GM19240 (cell line): Measurements from ENCODE around the gene EMSY.
"Not testable (repeated sequence)": the region's sequence is repeated elsewhere in the genome, so short reads cannot be mapped to it uniquely, and the experiment has no call there.

Experiments used
- DNase-seq: peaks from one replicate; pipeline ENCODE4 v3.0.0; 2011; ENCODE audit warnings: low spot score; ENCODE audit not compliant: insufficient read length

EMSY gene

DNA sequence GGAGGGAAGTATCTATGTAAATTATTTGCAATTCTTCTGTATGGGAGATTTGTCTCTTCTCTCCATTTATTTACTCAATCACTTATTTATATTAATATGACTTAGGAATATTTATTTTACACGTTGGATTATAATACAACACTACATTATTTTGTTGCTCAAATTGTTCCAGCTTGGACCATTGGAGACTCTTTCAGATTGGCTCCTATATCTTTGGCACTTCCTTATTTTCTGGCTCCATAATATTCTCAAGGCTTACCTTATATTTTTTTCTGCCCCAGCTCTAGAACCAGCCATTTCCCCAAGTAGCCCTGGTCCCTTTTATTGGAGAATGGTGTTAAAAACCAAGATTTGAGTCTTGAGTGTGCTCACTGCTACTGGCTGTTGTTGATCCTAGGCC, 123.8 kb downstream of the EMSY start:
- DNase-seq, result no peak

DNA sequence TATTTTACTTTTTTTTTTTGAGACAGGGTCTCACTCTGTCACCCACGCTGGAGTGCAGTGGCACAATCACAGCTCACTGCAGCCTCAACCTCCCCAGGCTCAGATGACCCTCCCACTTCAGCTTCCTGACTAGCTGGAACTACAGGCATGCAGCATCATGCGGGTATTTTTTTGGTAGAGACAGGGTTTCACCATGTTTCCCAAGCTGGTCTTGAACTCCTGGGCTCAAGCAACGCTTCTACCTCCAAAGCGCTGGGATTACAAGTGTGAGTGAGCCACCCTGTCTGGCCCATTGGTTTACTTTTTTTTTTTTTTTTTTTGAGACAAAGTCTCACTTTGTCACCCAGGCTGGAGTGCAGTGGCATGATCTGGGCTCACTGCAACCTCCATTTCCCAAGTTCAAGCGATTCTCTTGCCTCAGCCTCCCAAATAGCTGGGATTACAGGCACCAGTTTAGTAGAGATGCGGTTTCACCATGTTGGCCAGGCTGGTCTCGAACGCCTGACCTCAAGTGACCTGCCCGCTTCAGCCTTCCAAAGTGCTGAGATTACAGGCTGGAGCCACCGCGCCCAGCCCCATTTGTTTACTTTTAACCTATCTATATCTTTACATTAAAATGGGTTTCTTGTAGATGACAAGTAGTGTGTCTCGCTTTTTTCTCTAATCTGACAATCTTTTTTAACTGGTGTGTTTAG, 127.5 kb downstream of the EMSY start:
- DNase-seq, result not testable (repeated sequence)

DNA sequence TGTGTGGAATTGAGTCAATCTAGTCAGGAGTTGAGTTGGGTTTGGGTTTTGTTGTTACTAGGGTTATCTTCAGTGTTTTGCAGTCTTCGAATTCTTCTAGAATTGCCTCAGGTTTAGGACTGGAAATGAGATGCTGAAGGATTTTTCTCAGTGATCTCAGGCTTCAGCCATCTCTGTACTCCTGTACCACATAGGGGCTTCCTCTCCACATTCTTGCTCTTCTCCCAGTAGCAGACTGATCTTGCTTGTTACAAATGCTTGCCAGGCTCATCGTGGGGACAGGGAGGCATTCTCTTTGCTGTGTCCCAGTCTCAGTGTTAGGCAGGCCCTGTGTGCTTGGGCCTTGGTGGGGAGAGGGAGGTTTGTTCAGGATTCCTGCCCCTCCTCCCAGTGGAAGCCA, 129.6 kb downstream of the EMSY start:
- DNase-seq, result no peak

DNA sequence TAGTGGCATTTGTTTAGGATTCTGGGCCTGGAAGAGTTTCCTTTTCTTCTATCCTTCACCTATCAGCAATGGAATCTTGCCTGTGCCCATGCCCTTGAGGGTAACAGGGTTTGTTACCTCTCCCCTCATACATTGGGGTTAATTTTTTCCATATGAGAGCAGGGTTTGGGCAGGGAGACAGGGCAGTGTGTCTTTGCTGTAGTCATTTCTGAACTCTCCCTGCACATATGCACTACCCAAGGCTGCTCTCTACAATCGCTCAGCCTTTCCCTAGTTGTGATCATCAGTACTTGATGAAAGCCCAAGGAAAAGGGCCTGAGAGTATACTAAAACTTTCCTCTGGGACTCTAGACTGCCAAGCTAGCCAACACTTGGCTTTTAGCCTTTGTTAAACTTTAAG, 130.1 kb downstream of the EMSY start:
- no peak for DNase-seq

DNA sequence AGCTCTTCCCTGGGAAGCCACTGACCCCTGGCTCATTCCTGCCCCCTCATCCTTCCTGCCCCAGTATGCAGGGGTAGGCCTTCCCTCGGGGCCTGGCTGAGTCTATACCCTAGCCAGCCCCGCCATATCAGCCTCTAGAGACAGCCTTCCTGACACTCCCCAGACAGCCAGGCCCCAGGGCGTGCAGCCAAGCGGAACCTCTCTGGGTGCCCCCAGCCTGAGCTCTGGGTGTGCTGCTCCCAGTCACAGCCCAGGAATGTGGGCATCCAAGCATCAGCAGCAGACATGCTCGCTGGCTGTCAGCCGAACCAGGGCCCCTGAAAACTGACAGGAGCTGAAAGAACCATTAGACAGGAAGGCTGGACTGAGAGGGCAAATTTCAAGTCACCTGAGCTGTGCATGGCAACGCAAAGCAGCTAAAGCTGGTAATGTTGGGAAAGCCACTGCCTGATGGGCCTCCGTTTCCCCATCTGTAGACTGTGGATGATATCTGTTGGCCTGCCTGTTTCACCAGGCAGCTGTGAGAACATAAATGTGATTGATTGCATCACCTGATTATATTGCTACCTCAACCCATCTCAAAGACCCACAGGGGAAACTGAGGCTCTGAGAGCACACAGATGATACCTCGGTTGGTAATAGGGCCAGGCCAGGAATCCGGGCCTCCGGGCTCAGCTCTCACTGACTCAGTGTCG, 132.6 kb downstream of the EMSY start:
- DNase-seq, result no peak

DNA sequence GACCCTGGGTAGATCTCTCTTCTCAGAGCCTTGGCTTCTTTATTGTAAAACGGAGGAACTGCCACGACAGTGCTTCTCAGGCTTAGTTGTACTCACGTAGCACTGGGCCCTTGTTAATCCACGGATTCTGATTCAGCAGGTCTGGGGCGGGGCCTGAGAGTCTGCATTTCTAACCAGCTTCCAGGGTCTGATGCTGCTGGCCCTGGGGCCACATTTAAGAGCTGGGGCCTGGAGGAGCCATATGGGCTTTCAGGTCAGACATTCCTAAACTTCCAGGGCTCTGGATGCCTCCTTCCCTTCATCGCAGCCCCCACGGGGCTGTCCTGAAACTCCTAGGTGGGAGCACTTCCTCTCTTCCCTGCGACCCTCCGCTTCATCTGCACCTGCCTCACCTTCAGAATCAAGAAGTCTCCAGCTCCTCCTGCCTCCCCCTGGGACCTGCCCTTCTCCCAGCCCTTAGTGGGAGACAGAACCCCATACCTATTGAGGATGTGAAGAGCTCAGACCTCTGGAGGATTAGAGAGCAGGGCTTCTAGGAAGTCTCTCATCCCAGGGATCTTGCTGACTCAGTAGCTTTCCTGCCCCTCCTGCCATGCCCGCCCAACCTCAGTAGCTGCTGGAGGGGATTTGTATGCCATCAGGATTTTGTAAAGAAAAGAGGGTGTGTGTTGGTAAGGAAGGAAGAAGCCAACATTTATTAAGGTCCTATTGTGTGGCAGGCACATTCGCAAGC, 133.3 kb downstream of the EMSY start:
- no peak for DNase-seq

DNA sequence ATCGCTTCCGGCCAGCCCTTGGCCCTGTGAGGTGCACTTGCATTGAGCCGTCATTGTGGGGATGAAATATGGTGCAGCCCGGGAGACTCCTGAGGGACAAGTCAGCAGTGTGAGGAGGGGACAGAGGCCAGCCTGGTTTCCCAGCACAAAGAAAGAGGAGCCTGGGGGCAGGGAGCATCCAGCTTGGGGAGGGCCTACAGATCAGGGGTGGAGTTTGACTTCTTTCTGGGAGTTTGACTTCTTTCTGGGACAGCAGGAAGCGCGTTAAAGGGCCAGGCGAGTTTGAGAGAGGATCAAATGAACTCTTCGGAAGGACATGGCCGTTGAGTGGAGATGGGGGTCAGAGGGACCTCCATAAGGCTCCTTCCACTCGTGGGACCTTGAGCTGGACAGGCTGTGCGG, 133.8 kb downstream of the EMSY start:
- no peak for DNase-seq

DNA sequence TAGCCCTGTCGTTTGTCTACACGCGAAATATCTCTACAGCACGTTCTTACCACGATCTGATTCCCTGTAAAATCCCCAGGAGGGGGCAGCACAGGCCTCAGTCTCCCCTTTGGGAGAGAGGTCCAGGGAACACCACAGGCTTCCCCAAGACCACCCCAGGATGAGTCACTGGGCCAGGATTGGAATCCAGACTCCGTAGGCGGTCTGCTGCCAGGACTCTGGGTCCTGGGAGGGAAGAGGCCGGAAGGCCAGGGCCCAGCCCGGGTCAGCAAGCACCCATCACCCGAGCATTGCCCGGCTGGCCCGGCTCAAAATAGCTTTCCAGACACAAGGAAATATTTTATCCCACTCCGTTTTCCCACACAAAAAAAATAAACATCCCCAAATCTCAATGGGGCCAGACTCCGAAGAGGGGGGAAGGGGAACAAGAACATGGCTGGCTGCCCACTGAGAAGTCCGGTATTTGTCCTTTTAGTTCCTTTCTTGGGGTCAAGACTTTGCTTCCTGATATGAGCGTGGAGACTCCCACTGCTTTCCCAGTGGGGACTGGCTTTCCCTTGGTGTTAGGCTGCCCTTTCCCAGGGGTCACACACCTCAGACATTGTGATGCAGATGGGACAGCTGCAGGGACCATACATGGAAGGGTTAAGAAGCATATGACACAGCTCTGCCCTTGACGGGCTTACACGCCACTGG, 134.4 kb downstream of the EMSY start:
- no peak for DNase-seq

DNA sequence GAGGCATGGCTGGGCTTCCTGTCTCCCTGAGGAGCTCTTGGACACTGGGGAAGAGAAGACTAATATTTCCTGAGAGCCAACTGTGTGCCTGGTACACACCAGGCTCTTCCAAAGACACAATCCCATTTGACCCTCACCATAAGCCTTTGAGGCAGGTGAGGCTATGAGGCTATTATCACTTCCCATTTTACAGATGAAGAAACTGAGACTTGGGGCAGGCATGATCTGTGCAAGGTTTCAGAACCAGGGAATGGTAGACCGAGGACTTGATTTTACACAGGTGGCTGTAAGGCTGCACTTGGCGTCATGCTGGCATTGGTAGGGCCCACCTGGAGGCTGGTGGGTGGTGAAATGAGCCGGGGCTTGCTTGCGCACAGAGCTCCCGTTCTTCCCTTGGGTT, 134.9 kb downstream of the EMSY start:
- no peak for DNase-seq

DNA sequence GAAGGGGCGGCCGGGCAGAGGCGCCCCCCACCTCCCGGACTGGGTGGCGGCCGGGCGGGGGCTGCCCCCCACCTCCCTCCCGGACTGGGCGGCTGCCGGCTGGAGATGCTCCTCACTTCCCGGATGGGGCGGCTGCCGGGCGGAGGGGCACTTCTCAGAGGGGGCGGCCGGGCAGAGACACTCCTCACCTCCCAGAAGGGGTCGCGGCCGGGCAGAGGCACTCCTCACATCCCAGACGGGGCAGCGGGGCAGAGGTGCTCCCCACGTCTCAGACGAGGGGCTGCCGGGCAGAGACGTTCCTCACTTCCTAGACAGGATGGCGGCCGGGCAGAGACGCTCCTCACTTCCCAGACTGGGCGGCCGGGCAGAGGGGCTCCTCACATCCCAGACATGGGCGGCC, 137.7 kb downstream of the EMSY start:
- not testable (repeated sequence) for DNase-seq

DNA sequence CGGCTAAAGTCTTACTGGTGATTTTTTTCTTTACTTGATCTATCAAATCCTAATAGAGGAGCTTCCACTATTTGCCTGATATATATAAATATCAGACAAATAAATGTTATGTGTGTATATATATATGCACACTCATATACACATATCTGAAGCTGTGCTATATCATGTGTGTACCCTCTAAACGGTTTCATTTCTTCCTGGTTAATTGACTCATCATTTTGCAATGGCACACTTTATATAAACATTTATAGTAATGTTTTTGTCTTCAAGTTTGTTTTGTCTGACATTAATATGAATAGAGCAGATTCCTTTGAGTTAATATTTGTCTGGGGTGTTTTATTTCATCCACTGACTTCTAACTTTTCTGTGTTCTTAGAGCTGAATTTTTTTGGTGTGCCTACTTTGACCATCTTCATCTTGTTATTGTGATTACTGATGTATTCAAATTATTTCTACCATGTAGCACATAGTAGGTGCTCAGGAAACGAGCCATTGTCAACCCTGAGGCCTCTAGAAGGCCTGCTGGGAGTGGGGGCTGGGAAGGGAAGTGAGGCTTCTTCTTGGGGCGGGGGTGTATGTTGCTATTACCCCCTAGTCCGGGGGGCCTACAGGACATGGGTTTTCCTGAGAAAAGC, 143.1 kb downstream of the EMSY start:
- DNase-seq, result no peak

DNA sequence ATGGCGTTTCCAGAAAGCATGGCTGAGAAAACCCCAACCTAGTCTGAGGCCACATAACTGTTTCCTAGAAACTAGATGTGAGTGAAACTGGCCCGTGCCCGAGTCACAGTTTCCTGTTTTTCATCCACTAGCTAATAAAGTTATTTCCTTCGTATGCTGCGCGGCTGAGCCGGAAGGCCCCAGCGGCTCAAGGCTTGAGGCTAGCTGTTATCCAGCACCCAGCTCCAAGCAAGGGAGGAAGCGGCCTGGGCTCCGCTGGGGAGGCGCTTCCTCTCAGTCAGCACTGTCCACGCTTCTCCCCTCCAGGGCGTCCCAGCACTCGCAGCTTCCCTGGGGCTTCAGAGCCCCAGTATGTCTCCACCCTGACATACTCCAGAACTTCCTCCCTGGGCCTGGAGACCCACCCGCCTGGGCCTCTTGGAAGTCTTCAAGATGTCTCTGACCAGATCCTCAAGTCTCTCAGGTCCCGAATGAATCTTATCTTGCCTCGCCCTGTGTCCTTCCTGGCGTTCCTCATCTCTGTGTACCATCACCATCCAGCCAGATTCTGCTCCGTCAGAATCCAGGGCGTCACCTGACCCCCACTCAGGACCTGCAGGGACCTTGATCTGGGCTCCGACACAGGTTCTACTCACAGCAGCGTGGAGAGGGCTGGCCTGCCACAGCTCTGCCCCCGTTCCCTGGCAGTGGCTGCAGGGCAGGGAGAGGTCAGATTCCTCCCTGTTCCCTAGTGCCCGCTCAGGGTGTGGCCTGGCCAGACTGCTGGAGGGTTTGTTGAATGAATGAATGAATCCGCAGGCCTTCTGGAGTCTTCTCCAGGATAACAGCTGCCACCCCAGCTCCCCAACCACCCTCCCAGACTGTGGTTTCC, 143.9 kb downstream of the EMSY start:
- DNase-seq, result no peak

DNA sequence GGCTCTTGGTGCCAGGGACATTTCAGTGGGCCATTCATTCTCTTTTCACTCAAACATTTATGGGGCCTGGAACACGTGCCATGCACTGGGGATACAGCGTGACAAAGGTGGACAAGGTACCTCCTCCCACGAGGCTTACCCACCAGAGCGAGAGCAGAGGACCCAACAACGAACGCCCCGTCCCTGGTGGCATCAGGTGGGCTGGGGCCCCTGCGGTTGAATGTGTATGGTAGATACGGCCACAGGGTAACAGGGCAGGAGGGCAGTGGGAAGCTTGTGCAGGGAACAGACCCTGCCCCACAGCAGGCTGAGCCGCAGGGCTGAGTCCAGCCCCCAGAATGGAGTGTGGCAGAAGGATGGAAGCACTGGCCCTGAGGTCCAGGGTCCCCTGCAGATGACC, 144.7 kb downstream of the EMSY start:
- no peak for DNase-seq

DNA sequence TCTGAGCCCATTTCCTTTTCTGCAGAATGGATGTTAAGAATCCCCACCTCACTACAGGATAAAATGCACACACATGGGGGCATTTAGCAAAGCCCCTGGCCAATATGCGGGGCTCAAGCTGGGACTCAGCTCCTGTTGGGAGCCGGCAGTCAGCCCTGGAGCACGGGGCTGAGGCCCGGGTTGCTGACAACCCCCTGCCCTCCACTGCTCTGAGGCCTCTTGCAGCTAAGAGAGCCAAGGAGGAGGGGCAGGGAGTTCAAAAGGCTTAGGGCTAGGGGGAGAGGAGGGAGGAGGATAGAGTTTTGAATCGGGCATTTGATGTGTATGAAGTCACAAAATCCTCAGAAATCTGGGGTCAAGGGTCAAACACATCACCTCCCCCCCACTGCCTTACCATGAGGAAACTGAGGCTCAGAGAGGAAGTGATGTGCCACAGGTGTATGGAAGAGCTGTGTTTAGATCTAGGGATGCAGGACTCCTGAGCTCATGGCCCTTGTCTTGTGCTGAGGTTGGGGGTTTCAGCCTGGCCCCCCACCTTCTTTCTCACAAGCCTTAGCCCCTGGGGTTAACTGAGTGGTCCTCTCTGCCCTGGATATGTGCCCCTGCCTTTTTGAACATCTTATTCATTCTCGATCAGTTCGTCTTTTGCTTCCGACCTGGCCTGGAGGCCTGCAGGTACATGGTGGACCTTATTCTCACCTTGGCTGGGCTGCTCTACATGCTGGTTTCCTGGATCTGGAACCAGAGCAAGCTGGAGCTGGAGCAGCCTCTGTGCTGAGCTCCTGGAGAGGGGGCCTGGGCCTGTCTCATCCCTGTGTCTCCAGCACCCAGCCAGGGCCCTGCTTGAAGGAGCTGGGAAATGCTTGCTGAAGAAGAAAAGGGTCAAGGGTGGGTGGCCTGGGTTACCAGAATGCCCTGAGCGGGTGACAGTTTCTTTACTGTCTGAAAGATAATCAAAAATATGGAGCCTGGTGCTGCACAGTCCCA, 145.4 kb downstream of the EMSY start:
- no peak for DNase-seq

DNA sequence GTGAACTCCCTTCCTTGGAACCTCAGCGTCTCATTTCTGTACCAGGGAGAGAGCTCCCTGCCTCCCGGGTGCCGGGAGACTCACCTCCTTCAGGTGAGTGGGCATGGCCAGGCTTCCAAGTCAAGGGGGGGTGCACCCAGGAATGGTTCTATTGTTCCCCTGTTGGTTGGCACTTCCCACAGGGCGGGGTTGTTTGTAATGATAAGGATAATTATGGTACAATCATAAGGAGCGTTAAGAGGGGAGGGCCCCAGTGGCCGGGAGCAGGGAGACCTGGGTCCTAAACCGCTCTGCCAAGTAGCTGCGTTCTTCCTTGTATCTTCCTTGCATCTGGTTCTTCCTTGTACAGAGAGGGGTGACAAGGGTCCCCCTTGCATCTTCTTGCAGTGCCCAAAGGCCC, 146.6 kb downstream of the EMSY start:
- DNase-seq, result no peak

DNA sequence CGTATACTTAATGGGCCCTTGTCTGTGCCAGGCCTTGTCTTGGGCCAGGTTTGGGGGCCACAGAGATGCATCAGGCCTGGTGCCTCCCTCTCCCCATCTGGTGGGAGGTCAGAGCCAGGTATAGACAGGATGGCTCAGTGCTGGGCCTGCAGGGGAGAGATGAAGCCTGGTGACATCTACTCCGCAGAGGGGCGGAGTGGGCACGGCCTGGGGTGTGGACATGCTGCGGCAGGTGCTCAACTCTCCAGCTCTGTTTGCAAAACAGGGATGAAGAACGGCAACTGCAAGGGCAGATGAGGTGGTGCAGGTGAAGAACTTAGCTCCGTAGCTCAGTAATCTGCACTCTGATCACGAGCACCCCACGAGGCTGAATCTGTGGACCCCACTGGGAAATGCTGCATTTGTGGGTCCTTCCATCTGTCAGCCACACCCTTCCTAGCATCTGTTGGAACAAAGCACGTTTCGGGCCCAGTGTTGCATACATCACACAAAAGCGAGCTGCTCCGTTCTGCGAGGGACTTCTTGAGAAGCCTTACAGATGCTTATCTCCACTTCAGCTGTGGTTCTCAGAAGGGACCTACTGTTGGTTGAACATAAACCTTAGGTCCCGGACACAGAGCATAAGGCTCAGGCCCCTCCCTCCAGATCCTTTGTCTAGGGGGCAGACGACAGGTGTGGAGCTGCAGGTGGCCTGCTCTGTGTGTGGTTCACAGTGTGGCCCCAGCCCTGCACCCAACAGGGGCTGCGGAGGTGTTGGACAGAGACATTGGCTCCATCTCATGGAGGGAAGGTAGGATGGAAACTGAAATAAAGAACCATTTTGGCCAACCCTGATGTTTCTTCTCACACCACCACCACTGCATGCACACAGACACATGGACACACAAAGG, 147.5 kb downstream of the EMSY start:
- no peak for DNase-seq

DNA sequence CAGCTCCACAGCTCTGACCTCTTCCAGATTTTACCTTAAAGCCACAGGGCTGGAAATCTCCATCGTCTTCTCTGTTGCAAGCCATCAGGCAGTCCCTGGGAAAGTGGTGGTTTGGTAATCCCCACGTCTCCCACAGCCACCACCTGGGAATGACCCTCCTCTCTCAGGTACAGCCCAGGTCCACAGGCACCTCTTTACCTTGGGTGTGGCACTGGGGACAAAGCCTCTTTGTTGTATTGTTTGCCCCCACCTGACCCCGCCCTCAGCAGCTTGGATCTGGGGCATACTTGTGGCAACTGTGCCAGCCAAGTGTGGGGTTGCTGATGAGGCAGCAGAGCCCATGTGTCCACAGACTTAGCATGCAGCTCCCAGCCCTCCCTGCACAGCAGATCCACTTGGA, 148.1 kb downstream of the EMSY start:
- DNase-seq, result no peak

DNA sequence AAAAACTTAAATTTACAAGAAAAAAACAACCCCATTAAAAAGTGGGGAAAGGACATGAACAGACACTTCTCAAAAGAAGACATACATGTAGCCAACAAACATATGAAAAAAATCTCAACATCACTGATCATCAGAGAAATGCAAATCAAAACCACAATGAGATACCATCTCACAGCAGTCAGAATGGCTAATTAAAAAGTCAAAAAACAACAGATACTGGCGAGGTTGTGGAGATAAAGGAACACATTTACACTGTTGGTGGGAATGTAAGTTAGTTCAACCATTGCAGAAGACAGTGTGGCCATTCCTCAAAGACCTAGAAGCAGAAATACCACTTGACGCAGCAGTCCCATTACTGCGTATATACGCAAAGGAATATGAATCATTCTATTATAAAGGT, 150.3 kb downstream of the EMSY start:
- not testable (repeated sequence) for DNase-seq
